Inflammatory macrophage (primary cell): ENCODE data around the gene KRT23.
A peak's percentile ranks its signal among the peaks of the same experiment; 100 is the strongest.

ENCODE experiments used
- DNase-seq, 2 donors: peaks; one replicate each; pipeline ENCODE4 v3.0.0-alpha.2; 2020 to 2022

The KRT23 gene

DNA sequence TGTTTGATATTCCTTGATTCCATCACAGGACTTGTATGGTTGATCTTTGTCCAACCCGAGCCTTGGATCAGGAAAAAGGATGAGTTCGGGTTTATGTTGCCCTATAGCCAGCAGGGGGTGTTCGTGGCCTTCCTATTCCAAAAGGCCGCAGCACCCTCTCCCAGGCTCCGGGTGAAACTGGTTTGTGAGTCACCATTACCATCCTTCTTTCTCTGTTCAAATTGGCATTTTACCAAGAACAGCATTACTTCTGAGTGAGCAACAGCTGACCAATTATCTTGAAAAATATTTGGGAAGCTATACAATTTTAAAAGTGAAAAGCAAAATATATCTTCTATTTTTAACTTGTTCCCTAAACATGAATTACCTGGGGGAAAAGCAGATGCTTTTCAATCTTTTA lies 28.1 kb downstream of the KRT23 start:
- DNase-seq: peak; percentile 77 to 82

GRCh38 chr17:40906613-40907012 lies 30.8 kb downstream of the KRT23 start:
- no peak for DNase-seq

DNA sequence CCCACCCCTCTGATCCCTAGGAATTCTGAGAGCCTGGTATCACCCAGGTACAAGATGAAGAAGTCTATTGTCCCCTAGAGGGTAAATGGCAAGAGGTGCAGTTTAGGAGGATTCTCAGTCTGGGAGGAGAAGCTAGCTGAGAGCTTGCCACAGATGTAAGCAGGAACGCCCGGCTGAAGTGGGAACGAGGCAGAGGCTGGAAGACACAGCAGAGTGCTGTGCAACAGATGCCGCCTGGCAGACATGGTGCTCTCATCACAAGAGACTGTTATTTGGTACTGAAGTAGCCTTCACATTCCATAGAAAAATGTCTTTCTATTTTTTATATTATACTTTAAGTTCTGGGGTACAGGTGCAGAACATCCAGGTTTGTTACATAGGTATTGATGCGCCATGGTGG lies 32.1 kb downstream of the KRT23 start:
- no peak for DNase-seq

DNA sequence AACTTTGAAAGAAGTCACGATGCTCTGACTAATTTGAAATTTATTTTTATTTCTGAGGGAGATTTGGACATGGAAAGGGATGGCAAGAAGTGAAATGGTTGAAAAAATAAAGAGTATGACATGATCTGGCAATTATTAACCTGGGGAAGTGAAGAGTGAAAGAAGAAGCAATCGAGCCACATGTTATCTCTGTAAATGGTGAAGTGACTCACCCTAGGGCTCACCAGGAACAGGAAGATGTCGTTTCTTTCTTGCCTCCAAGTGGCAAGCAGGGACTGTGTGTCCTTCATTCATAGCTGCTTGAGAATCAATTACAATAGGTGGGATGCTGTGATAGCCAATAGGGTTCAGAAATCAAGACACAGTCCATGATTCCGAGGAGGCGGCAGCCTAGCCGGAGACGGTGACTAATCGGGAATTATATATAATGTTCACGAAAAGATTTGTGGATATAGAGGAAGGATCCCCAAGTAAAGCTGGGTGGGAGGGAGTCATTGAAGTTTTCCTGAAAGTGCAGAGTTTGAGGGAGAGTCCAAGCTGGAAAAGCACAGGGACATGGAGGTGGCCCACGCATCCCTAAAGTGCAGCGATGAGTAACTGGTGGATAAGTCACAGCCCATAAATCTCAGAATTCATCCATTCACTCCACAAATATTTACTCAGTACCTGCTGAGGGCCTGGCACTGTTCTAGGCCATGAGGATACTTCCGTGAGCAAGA lies 34.2 kb downstream of the KRT23 start:
- peak; percentile 56 to 64 for DNase-seq

GRCh38 chr17:40902498-40902897 lies 34.9 kb downstream of the KRT23 start:
- no peak for DNase-seq

GRCh38 chr17:40901981-40902474 lies 35.4 kb downstream of the KRT23 start:
- no peak for DNase-seq

DNA sequence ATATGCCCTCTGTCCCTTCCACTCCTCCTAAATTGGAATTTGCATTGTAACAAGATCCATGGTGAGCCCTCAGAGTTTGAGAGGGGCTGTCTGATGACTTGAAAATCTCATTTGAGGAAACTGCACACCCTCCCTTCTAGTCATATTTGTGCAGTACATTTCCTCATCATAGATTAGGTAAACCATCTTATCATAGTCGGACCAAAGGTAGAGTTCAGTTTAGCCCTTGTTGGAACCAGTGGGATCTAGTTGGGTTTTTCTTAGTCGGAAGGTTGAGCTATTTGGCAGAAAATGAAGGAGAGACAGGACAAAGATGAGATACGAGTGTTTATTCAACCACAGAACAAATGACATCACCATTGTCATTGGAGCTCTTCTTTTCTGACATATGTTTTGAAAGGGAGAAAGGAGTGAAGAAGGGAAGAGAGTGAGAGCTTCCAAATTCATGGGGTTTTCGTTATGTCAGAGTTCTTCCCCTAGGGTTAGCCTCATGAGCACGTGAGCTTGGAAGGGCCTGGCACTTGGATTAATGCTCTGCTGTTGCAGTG lies 36.6 kb downstream of the KRT23 start:
- no peak for DNase-seq

DNA sequence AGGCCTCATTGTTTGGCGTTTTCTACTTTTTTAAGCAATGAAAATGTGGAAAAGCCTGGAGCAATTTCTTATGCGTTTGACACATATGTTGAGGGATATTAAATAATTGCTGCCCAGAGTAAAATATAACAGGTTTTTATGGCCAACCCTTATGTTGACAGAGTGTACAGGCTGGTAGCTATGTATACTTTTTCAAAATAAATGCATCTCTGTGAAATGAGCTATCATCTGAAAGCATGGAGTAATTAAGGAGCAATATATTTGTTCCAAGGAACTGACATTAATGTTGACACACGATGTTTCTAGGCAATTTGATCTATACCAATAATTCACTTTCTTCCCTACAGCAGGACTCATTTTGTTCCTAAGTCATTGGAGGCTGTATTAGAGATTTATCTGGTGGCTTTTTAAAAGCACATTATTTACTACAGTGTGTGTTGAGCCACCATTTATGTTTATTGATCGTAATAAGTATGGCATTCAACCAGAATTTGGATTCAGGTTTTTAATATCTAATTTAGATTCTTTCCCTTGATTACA lies 40.5 kb downstream of the KRT23 start:
- DNase-seq: no peak

GRCh38 chr17:40895106-40895730 lies 42.2 kb downstream of the KRT23 start:
- DNase-seq: no peak

- no peak for DNase-seq
Measured at GRCh38 chr17:40888196-40888720, 49.2 kb downstream of the KRT23 start.

GRCh38 chr17:40886090-40886489 lies 51.4 kb downstream of the KRT23 start:
- no peak for DNase-seq

DNA sequence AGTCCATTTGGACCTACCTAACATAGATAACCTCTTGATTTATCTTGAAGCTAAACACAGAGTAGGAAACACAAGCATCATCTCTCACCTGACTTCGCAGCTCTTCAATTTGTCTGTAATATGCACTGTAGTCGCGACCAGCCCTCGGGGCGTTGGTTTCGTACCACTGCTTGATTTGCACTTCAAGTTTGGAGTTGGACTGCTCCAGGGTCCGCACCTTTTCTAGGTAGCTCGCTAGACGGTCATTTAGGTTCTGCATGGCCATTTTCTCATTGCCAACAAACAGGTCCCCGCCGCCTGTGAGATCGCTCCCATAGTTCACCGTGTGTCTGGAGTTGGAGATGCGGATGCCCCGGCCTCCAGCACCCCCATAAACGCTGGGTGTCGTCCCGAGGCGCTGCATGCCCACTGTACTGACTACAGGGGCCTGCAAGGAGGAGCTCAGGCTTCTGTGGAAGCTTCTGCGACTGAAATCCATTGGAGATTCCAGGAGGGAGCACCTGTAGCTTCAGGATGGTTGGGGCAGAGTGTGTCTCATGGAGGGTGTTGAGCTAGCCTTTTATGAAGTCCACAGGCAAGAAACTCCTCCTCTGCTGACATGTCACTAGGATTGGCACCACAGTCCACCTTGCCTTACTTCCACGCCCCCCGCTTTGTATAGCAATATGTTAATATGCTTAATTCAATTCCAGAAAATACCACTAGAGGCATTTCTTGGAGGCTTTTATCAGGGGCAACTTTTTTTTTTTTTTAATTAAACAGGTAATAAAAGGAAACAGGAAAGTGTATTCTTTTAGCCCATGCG lies 52.5 kb downstream of the KRT23 start, which contains the start of gene KRT20:
Gene KRT20 (minus strand): TSS at position 535 of the 805 bp plus-strand sequence. CDS start 57 bp downstream, at position 478.
- DNase-seq: no peak

DNA sequence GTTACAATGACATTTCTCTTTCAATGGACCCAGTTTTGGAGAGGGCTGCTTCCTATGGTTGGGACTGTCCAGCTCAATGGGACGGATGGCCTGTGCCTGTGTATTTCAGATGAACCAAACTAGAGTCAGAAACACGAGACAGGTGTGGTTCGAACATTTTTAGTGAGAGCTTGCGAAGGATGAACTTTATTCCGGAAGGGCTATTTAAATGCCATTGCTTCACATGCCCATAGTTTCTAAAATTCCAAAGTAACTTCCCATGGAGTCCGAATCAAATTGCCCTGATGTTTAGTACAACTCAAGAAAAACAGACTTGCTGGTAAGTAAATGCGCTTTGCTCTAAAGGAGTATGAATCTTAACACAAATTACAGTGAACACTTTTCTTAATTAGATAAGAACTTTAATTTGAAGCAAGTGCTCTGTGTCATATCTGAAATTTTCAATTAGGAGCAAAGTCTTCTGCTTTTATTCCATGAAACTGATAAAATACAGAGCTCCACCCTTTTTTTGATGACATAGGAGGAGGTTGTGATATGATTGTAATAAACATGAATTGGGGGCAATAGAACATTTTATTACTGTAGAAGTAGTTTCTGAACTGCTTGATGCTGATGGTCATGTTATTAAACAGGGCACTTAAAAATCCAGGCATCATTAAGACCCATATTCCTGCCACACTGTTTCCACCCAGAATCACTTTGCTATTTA lies 53.7 kb downstream of the KRT23 start:
- DNase-seq: no peak

GRCh38 chr17:40883031-40883430 lies 54.4 kb downstream of the KRT23 start:
- DNase-seq: no peak

DNA sequence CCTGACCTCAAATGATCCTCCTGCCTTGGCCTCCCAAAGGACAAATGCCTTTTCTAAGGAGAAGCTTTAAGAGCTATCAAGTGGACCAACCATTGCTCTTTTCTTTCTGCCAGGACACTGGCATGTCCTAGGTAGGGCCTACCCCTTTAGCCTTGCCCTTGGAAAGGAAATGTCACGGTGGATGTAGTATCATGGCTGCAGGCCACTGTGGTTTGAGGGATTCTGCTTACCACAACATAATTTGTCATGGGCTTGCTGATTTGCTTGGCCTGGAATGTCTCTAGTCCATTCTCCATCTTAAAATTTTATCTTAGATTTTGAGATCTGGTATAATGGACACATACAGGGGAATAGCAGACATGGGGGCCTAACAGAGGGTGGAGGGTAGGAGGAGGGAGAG lies 58.4 kb downstream of the KRT23 start:
- DNase-seq: no peak

- no peak for DNase-seq
Measured at GRCh38 chr17:40878044-40878443, 59.4 kb downstream of the KRT23 start.

GRCh38 chr17:40873801-40874200 lies 63.6 kb downstream of the KRT23 start:
- no peak for DNase-seq

DNA sequence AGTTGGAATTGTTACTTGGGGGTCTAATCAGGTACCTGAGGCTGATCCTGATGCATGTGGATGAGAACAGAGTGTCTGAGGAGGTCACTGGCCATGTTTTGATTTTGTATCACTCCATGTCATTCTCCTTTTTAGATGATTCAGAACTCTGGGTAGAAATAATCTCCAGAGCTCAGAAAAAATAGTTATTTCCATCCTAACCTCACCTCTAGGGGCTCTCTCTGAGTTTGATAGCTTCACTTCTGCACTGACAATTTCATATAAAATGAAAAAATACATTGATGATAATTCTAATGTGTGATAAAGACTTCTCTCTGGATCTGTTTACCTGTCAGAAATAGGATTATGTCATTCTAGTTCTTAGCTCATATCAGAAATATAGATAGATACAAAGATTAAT lies 64.2 kb downstream of the KRT23 start:
- DNase-seq: no peak
